HepG2 (cell line): ENCODE measurements around the gene TMEM41A. TPM values are rescaled to one million over a fixed set of nuclear protein-coding genes. Genes with fewer than 3 reads are reported as not detected.

ENCODE experiments used
- ATAC-seq: fragments of 200-7000 bp; cut with Tn5 transposase; 3 replicates; pipeline ENCODE4 v1.9.1; 2020; ENCODE audit warnings: mild to moderate bottlenecking, moderate library complexity
- BruUV-seq: library from RNA; stranded (reverse); fragments of 400-500 nt; replicated peaks from 2 replicates; lab custom pipeline; 2021; lab: Mats Ljungman, UMichigan
- CTCF ChIA-PET: fragments of 300-600 bp; formaldehyde crosslinking; extraction: SDS; loops from one replicate; lab custom pipeline; 2021; ENCODE audit warnings: low total read pairs, inconsistent platforms, low intra/inter-chr PET ratio; lab: Yijun Ruan, JAX
- POLR2A ChIA-PET: fragments of 350-600 bp; sonication (Branson Sonifier 250); formaldehyde crosslinking; loops from one replicate; lab custom pipeline; 2020; ENCODE audit warnings: antibody characterized with exemption, inconsistent platforms; lab: Yijun Ruan, JAX
- DNase-seq: peaks from one replicate; pipeline ENCODE4 v3.0.0-alpha.2; 2015; ENCODE audit warnings: low spot score
- FAIRE-seq: peaks from 3 replicates; lab custom pipeline; 2011; peaks lifted over from hg19 to GRCh38; lab: Jason Lieb, UNC
- H2AFZ ChIP-seq: one replicate; pipeline ENCODE4 v1.6.1; 2011; ENCODE audit warnings: low read length, inconsistent platforms
- H3K27ac ChIP-seq: fragments of 300-600 bp; 3 replicates; pipeline ENCODE4 v1.8.0; 2011; ENCODE audit warnings: mixed run types, mild to moderate bottlenecking, mixed read lengths, low read length, inconsistent platforms; ENCODE audit not compliant: insufficient read depth; ENCODE audit errors: extremely low read length
- H3K27me3 ChIP-seq, 2 experiments: fragments of 200-600 bp in 1 of 2; 2 replicates in 1 of 2; 3 replicates in 1 of 2; pipeline versions ENCODE4 v1.6.0 to v1.8.0; 2011; ENCODE audit warnings: low read length in 2 of 2, mild to moderate bottlenecking in 2 of 2, moderate library complexity in 2 of 2, inconsistent platforms in 1 of 2; ENCODE audit not compliant: insufficient read depth in 2 of 2, control insufficient read depth in 1 of 2
- H3K36me3 ChIP-seq, 2 experiments: fragments of 200-600 bp in 1 of 2; replicated peaks in 1 of 2; 2 replicates in 1 of 2; 3 replicates in 1 of 2; pipeline versions ENCODE4 v1.5.1 to v1.8.0; 2011; ENCODE audit warnings: low read length in 2 of 2, inconsistent platforms in 1 of 2; ENCODE audit not compliant: insufficient read depth in 2 of 2, control insufficient read depth in 1 of 2
- H3K4me1 ChIP-seq: 2 replicates; pipeline ENCODE4 v1.5.1; 2012; ENCODE audit warnings: low read length, inconsistent platforms; ENCODE audit not compliant: insufficient read depth
- H3K4me2 ChIP-seq: 2 replicates; pipeline ENCODE4 v1.6.0; 2011; ENCODE audit warnings: low read depth, low read length, inconsistent platforms
- H3K4me3 ChIP-seq, 3 experiments: fragments of 200-600 bp in 1 of 3; sonication (generic), shearing (Covaris generic) in 1 of 3; replicated peaks in 1 of 3; 2 replicates each; pipeline ENCODE4 v1.5.1; 2011 to 2016; ENCODE audit warnings: low read length in 3 of 3, inconsistent platforms in 2 of 3, low read depth in 2 of 3, mild to moderate bottlenecking in 2 of 3, control low read depth in 1 of 3, mixed read lengths in 1 of 3; ENCODE audit not compliant: insufficient read depth in 1 of 3
- H3K79me2 ChIP-seq: one replicate; pipeline ENCODE4 v1.6.1; 2011; ENCODE audit warnings: low read length, inconsistent platforms; ENCODE audit not compliant: insufficient read depth
- H3K9ac ChIP-seq: 2 replicates; pipeline ENCODE4 v1.6.0; 2011; ENCODE audit warnings: mild to moderate bottlenecking, low read depth, low read length, inconsistent platforms; ENCODE audit not compliant: insufficient read depth
- H3K9me3 ChIP-seq: 2 replicates; pipeline ENCODE4 v1.5.1; 2012; ENCODE audit warnings: mild to moderate bottlenecking, low read length
- H4K20me1 ChIP-seq: 2 replicates; pipeline ENCODE4 v1.6.0; 2011; ENCODE audit warnings: inconsistent platforms, mild to moderate bottlenecking, low read length, moderate library complexity; ENCODE audit not compliant: insufficient read depth
- AKAP8 ChIP-seq: sonication (generic); formaldehyde crosslinking; IDR thresholded peaks from 2 replicates; pipeline ENCODE4 v1.5.1; 2020; ENCODE audit warnings: mild to moderate bottlenecking, missing genetic modification reagents
- GATAD1 ChIP-seq: IDR thresholded peaks from 2 replicates; pipeline ENCODE4 v1.6.1; 2016; ENCODE audit warnings: missing genetic modification reagents, missing compliant biosample characterization
- HNRNPLL ChIP-seq: fragments of 200-400 bp; formaldehyde crosslinking; IDR thresholded peaks from 2 replicates; pipeline ENCODE4 v1.6.1; 2017; ENCODE audit warnings: mild to moderate bottlenecking, low read depth, low read length; ENCODE audit not compliant: poor library complexity, severe bottlenecking
- KDM5A ChIP-seq: fragments of 200-600 bp; sonication (generic); IDR thresholded peaks from 2 replicates; pipeline ENCODE4 v1.7.0; 2018; ENCODE audit warnings: antibody characterized with exemption, mild to moderate bottlenecking, low read length, borderline replicate concordance
- PHF5A ChIP-seq: IDR thresholded peaks from one replicate; pipeline ENCODE4 v1.6.1; 2018; ENCODE audit warnings: low read depth, missing genetic modification reagents; ENCODE audit not compliant: unreplicated experiment
- ZFP37 ChIP-seq: sonication (generic); formaldehyde crosslinking; IDR thresholded peaks from 2 replicates; pipeline ENCODE4 v1.4.0; 2020; ENCODE audit warnings: missing genetic modification reagents, borderline replicate concordance
- ZNF230 ChIP-seq: sonication (generic); formaldehyde crosslinking; IDR thresholded peaks from 2 replicates; pipeline ENCODE4 v1.4.0; 2020; ENCODE audit warnings: mild to moderate bottlenecking, missing genetic modification reagents
- ZNF567 ChIP-seq: sonication (generic); formaldehyde crosslinking; IDR thresholded peaks from 2 replicates; pipeline ENCODE4 v1.8.1; 2023; ENCODE audit warnings: mild to moderate bottlenecking, missing genetic modification reagents, borderline replicate concordance
- ZNF83 ChIP-seq: sonication (generic); formaldehyde crosslinking; IDR thresholded peaks from 2 replicates; pipeline ENCODE4 v1.4.0; 2020; ENCODE audit warnings: missing genetic modification reagents, mild to moderate bottlenecking, borderline replicate concordance
- ZNF841 ChIP-seq: sonication (generic); formaldehyde crosslinking; IDR thresholded peaks from 2 replicates; pipeline ENCODE4 v1.8.1; 2023; ENCODE audit warnings: missing genetic modification reagents, borderline replicate concordance
- WGBS: methylation state at CpG from one replicate; pipeline ENCODE4 v1.1.6; 2017; ENCODE audit warnings: low lambda C conversion rate; 5-methylcytosine and 5-hydroxymethylcytosine counted together
- in situ Hi-C: cut with HindIII; loops from 2 replicates; pipeline ENCODE4 v1.10.0; 2017; ENCODE audit warnings: low pct_unique_long_range_greater_than_20kb; ENCODE audit not compliant: extremely low pct_ligation_motif_present
- intact Hi-C: fragments of 100-400 bp; cut with micrococcal nuclease; formaldehyde crosslinking; loops from one replicate; pipeline ENCODE4 v1.10.0; 2022; ENCODE audit not compliant: unreplicated experiment
- polyA plus RNA-seq, 8 experiments: library from polyadenylated mRNA; depleted of rRNA in 3 of 8; stranded (reverse) in 7 of 8; unstranded in 1 of 8; fragments of >200 nt; fragmentation: Illumina TruSeq in 4 of 8; extraction: Trizol in 4 of 8; gene quantifications; 2 replicates each; pipeline versions ENCODE4 v1.2.1 to v1.2.3, GENCODE V29; 2011 to 2016; ENCODE audit warnings: low read depth in 4 of 8, missing spikeins in 1 of 8, mixed read lengths in 1 of 8; ENCODE audit not compliant: insufficient read depth in 1 of 8
- total RNA-seq, 5 experiments: library from RNA; depleted of rRNA; stranded (reverse); fragments of >200 nt; fragmentation: Illumina TruSeq; extraction: Trizol; gene quantifications; 2 replicates each; pipeline ENCODE4 v1.2.3, GENCODE V29; 2016; ENCODE audit warnings: low read depth in 1 of 5
- TF ChIP-seq, protein P1 (sequence below): sonication (generic); formaldehyde crosslinking; IDR thresholded peaks from 2 replicates; pipeline ENCODE4 v1.5.0; 2020; ENCODE audit warnings: missing genetic modification reagents, mild to moderate bottlenecking, borderline replicate concordance
- TF ChIP-seq, protein P2 (sequence below): sonication (generic); formaldehyde crosslinking; IDR thresholded peaks from 2 replicates; pipeline ENCODE4 v1.4.0; 2020; ENCODE audit warnings: missing genetic modification reagents
- TF ChIP-seq, protein P3 (sequence below), 2 experiments: sonication (generic) in 1 of 2; formaldehyde crosslinking in 1 of 2; IDR thresholded peaks; 2 replicates each; pipeline versions ENCODE4 v1.4.0 to v1.6.1; 2016 to 2020; ENCODE audit warnings: borderline replicate concordance in 1 of 2, low read depth in 1 of 2, mild to moderate bottlenecking in 1 of 2, missing genetic modification reagents in 1 of 2

Gene TMEM41A
- total and polyA plus RNA-seq, 2 of the 13 experiments (the other 11 are each of a cell fraction or from before 2014, with no cell fraction given), result 30.0 to 40.0 TPM

GRCh38 chr3:185526349-185526951 lies 27.6 kb upstream of the TMEM41A start:
- DNase-seq (no peak), FAIRE-seq (no peak), ATAC-seq (no peak)
- H4K20me1 ChIP-seq, result no peaks in the 10 kb centered on the region
- CTCF ChIA-PET, result no interaction called here
- 67% methylated on average over 2 of the region's 2 CpGs for WGBS
- TF ChIP-seq AKAP8 (CRISPR knock-in tag), result no peak
- TF ChIP-seq ZNF230, result no peak
- no peak for TF ChIP-seq KDM5A
- TF ChIP-seq, protein P1, sequence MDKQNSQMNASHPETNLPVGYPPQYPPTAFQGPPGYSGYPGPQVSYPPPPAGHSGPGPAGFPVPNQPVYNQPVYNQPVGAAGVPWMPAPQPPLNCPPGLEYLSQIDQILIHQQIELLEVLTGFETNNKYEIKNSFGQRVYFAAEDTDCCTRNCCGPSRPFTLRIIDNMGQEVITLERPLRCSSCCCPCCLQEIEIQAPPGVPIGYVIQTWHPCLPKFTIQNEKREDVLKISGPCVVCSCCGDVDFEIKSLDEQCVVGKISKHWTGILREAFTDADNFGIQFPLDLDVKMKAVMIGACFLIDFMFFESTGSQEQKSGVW, result no peak
- TF ChIP-seq ZNF841 (CRISPR knock-in tag), result no peak
- no peak for TF ChIP-seq ZNF567 (CRISPR knock-in tag)
- TF ChIP-seq GATAD1 (CRISPR knock-in tag), result no peak
- no peak for TF ChIP-seq HNRNPLL
- no peak for TF ChIP-seq ZNF83
- no peak for TF ChIP-seq PHF5A
- TF ChIP-seq, protein P2, sequence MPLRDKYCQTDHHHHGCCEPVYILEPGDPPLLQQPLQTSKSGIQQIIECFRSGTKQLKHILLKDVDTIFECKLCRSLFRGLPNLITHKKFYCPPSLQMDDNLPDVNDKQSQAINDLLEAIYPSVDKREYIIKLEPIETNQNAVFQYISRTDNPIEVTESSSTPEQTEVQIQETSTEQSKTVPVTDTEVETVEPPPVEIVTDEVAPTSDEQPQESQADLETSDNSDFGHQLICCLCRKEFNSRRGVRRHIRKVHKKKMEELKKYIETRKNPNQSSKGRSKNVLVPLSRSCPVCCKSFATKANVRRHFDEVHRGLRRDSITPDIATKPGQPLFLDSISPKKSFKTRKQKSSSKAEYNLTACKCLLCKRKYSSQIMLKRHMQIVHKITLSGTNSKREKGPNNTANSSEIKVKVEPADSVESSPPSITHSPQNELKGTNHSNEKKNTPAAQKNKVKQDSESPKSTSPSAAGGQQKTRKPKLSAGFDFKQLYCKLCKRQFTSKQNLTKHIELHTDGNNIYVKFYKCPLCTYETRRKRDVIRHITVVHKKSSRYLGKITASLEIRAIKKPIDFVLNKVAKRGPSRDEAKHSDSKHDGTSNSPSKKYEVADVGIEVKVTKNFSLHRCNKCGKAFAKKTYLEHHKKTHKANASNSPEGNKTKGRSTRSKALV (CRISPR knock-in tag), result no peak
- TF ChIP-seq, protein P3, sequence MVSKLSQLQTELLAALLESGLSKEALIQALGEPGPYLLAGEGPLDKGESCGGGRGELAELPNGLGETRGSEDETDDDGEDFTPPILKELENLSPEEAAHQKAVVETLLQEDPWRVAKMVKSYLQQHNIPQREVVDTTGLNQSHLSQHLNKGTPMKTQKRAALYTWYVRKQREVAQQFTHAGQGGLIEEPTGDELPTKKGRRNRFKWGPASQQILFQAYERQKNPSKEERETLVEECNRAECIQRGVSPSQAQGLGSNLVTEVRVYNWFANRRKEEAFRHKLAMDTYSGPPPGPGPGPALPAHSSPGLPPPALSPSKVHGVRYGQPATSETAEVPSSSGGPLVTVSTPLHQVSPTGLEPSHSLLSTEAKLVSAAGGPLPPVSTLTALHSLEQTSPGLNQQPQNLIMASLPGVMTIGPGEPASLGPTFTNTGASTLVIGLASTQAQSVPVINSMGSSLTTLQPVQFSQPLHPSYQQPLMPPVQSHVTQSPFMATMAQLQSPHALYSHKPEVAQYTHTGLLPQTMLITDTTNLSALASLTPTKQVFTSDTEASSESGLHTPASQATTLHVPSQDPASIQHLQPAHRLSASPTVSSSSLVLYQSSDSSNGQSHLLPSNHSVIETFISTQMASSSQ (IDR thresholded peaks at IDR 0.05; ENCODE audit: low read depth), result no peak
- TF ChIP-seq, protein P3 (CRISPR knock-in tag; IDR thresholded peaks at IDR 0.05; ENCODE audit: borderline replicate concordance), result no peak
- no peak for TF ChIP-seq ZFP37 (CRISPR knock-in tag)
- H3K4me3 ChIP-seq, result no peak overlapping the region
- H3K4me1 ChIP-seq, result peaks cover 6% of the 10 kb centered on the region; the same call in 1 of the 2 replicates
- no peaks in the 10 kb centered on the region for H3K79me2 ChIP-seq
- intact Hi-C loops, result no loop called here
- H3K27me3 ChIP-seq, result 0 out of 5 replicates have a peak, but pooled peaks cover 0 to 3% of the 10 kb centered on the region in 2 experiments
- no peak overlapping the region for H3K9ac ChIP-seq
- in situ Hi-C loops, result no loop called here
- no peak overlapping the region for H3K27ac ChIP-seq
- H3K4me2 ChIP-seq, result no peak overlapping the region
- no peaks in the 10 kb centered on the region for H3K9me3 ChIP-seq
- POLR2A ChIA-PET, result no interaction called here
- H3K36me3 ChIP-seq, result no peaks in the 10 kb centered on the region
- no peak overlapping the region for H2AFZ ChIP-seq
- BruUV-seq, result no TSS peak
